K562 (cell line): ENCODE results near the gene NUDT9. TPM values are rescaled to one million over a fixed set of nuclear protein-coding genes. Genes with fewer than 3 reads are reported as not detected.

ENCODE experiments used
- CBX2 ChIP-seq: fragments of 200-600 bp; sonication (generic); IDR thresholded peaks from one replicate; pipeline ENCODE4 v1.6.1; 2012; ENCODE audit warnings: mild to moderate bottlenecking, low read length, inconsistent platforms; ENCODE audit not compliant: insufficient read depth, poor library complexity, severe bottlenecking
- CTBP1 ChIP-seq: fragments of 450-650 bp; IDR thresholded peaks from 2 replicates; pipeline ENCODE4 v1.6.1; 2016; ENCODE audit warnings: borderline replicate concordance
- ID3 ChIP-seq, 2 experiments: fragments of 250-450 bp in 1 of 2; fragments of 450-650 bp in 1 of 2; sonication (Bioruptor Pico) in 1 of 2; IDR thresholded peaks; 2 replicates each; pipeline versions ENCODE4 v1.6.1 to v1.8.0; 2016 to 2021; ENCODE audit warnings: mild to moderate bottlenecking in 2 of 2, moderate library complexity in 2 of 2, missing compliant biosample characterization in 1 of 2, missing genetic modification characterization in 1 of 2
- SMARCA4 ChIP-seq: fragments of 450-650 bp; IDR thresholded peaks from 2 replicates; pipeline ENCODE4 v1.6.1; 2016
- TCFL5 ChIP-seq: fragments of 250-450 bp; sonication (Bioruptor Pico); conservative IDR thresholded peaks from 2 replicates; pipeline ENCODE4 v1.6.1; 2021; ENCODE audit warnings: mild to moderate bottlenecking, moderate library complexity, matching md5 sums
- ZBTB40 ChIP-seq, 2 experiments: fragments of 450-650 bp in 1 of 2; sonication (generic) in 1 of 2; formaldehyde crosslinking in 1 of 2; IDR thresholded peaks; 2 replicates each; pipeline versions ENCODE4 v1.7.1 to v1.9.0; 2016 to 2022; ENCODE audit warnings: inconsistent platforms in 1 of 2, mild to moderate bottlenecking in 1 of 2, missing genetic modification reagents in 1 of 2
- ZBTB49 ChIP-seq: sonication (generic); formaldehyde crosslinking; IDR thresholded peaks from 2 replicates; pipeline ENCODE4 v1.8.0; 2022; ENCODE audit warnings: missing genetic modification reagents, mild to moderate bottlenecking, borderline replicate concordance
- ZNF212 ChIP-seq: fragments of 450-650 bp; formaldehyde crosslinking; IDR thresholded peaks from 2 replicates; pipeline ENCODE4 v1.4.0; 2020; ENCODE audit warnings: mild to moderate bottlenecking
- ZNF239 ChIP-seq: fragments of 250-450 bp; sonication (Bioruptor Pico); IDR thresholded peaks from 2 replicates; pipeline ENCODE4 v1.4.0; 2020; ENCODE audit warnings: mild to moderate bottlenecking
- ZNF518B ChIP-seq: fragments of 250-450 bp; sonication (Bioruptor Pico); IDR thresholded peaks from 2 replicates; pipeline ENCODE4 v1.5.0; 2021; ENCODE audit warnings: mild to moderate bottlenecking, moderate library complexity
- ZNF696 ChIP-seq: fragments of 250-450 bp; sonication (Bioruptor Pico); conservative IDR thresholded peaks from 2 replicates; pipeline ENCODE4 v1.4.0; 2020; ENCODE audit warnings: mild to moderate bottlenecking, moderate library complexity
- polyA plus RNA-seq, 8 experiments: library from polyadenylated mRNA; depleted of rRNA in 4 of 8; stranded (reverse) in 5 of 8; unstranded in 3 of 8; fragments of >200 nt; fragmentation: Nextera tagmentation in 2 of 8; fragmentation: Illumina TruSeq in 1 of 8; extraction: Ambion mirVana in 2 of 8; extraction: Trizol in 1 of 8; gene quantifications; 2 replicates each; pipeline versions ENCODE4 v1.2.1 to v1.2.3, GENCODE V29; 2011 to 2014; ENCODE audit warnings: inconsistent platforms in 1 of 8, missing spikeins in 1 of 8
- total RNA-seq, 7 experiments: library from RNA; depleted of rRNA in 6 of 7; stranded (reverse); fragments of >200 nt in 6 of 7; fragmentation: Illumina TruSeq in 2 of 7; extraction: Trizol in 2 of 7; gene quantifications; 2 replicates each; pipeline versions ENCODE4 v1.2.1 to v1.2.3, GENCODE V29; 2011 to 2021; ENCODE audit warnings: low replicate concordance in 1 of 7

The NUDT9 gene
- total and polyA plus RNA-seq, 9 of the 15 experiments (the other 6 are each of a cell fraction or from before 2014, with no cell fraction given), result 8.5 to 20.8 (median 18.0) TPM

GRCh38 chr4:87391576-87392054 lies 30.8 kb upstream of the NUDT9 start (continued):
- TF ChIP-seq ZNF518B (CRISPR knock-in tag) (no peak), ID3 (CRISPR knock-in tag; IDR thresholded peaks at IDR 0.05) (no peak), ID3 (tag; IDR thresholded peaks at IDR 0.05) (no peak), CBX2 (no peak), CTBP1 (peak; percentile 7; the same call in 1 of the 2 replicates), ZBTB49 (CRISPR knock-in tag) (no peak), TCFL5 (no peak), ZBTB40 (IDR thresholded peaks at IDR 0.05) (peak; percentile 26; the same call in 1 of the 2 replicates), ZBTB40 (CRISPR knock-in tag; IDR thresholded peaks at IDR 0.05) (no peak), ZNF696 (CRISPR knock-in tag) (no peak), SMARCA4 (peak; percentile 11; the same call in 1 of the 2 replicates), ZNF212 (CRISPR knock-in tag) (no peak), ZNF239 (no peak)
